Neutrophil (primary cell): ENCODE results near the gene RAB5B.

Experiments
- H3K27ac ChIP-seq: fragments of 200-600 bp; sonication (generic); 2 replicates; pipeline ENCODE4 v1.5.1; 2016; ENCODE audit warnings: mild to moderate bottlenecking, moderate library complexity
- H3K27me3 ChIP-seq: fragments of 200-600 bp; sonication (generic); 2 replicates; pipeline ENCODE4 v1.6.0; 2016; ENCODE audit warnings: mild to moderate bottlenecking
- H3K36me3 ChIP-seq: fragments of 200-600 bp; sonication (generic); 2 replicates; pipeline ENCODE4 v1.5.1; 2017
- H3K4me1 ChIP-seq, 2 experiments: fragments of 200-600 bp in 1 of 2; sonication (generic) in 1 of 2; 1 replicate in 1 of 2; 2 replicates in 1 of 2; pipeline versions ENCODE4 v1.5.1 to v1.6.1; 2013 to 2016; ENCODE audit warnings: low read depth in 1 of 2, low read length in 1 of 2, mild to moderate bottlenecking in 1 of 2, moderate library complexity in 1 of 2; ENCODE audit not compliant: control insufficient read depth in 1 of 2, insufficient read depth in 1 of 2
- H3K4me3 ChIP-seq, 2 experiments: fragments of 200-600 bp in 1 of 2; sonication (generic) in 1 of 2; 1 replicate in 1 of 2; 2 replicates in 1 of 2; pipeline ENCODE4 v1.5.1; 2013 to 2016; ENCODE audit warnings: low read depth in 1 of 2, low read length in 1 of 2, mild to moderate bottlenecking in 1 of 2, moderate library complexity in 1 of 2
- H3K9me3 ChIP-seq: fragments of 200-600 bp; sonication (generic); 2 replicates; pipeline ENCODE4 v1.5.1; 2016
- CTCF ChIP-seq: fragments of 200-600 bp; sonication (generic); IDR thresholded peaks from 2 replicates; pipeline ENCODE4 v1.5.1; 2016; ENCODE audit warnings: antibody characterized with exemption

Gene RAB5B

GRCh38 chr12:55972042-55972441 lies 1.8 kb upstream of the RAB5B start:
- Histone ChIP-seq H3K4me3 (no peak overlapping the region), H3K27ac (peak overlapping the region; percentile 91), H3K36me3 (no peaks in the 10 kb centered on the region), H3K9me3 (no peaks in the 10 kb centered on the region), H3K27me3 (no peaks in the 10 kb centered on the region), H3K4me1 (peaks cover 38 to 49% of the 10 kb centered on the region in 2 experiments)
- no peak for TF ChIP-seq CTCF

- Histone ChIP-seq H3K27me3 (no peaks in the 10 kb centered on the region), H3K36me3 (no peaks in the 10 kb centered on the region), H3K9me3 (no peaks in the 10 kb centered on the region), H3K4me1 (peaks cover 39 to 49% of the 10 kb centered on the region in 2 experiments), H3K27ac (peak overlapping the region; percentile 91), H3K4me3 (peak overlapping the region; percentile 70 to 96)
- no peak for TF ChIP-seq CTCF
Measured at GRCh38 chr12:55972456-55972855, 1.4 kb upstream of the RAB5B start.

GRCh38 chr12:55972911-55973598 lies 823 bp upstream of the RAB5B start:
- Histone ChIP-seq H3K27ac (peak overlapping the region; percentile 91), H3K4me3 (peak overlapping the region; percentile 70 to 96), H3K4me1 (peaks cover 45 to 49% of the 10 kb centered on the region in 2 experiments), H3K36me3 (no peaks in the 10 kb centered on the region), H3K9me3 (no peaks in the 10 kb centered on the region), H3K27me3 (no peaks in the 10 kb centered on the region)
- no peak for TF ChIP-seq CTCF

GRCh38 chr12:55974308-55974730 lies 441 bp downstream of the RAB5B start:
- H3K4me1 ChIP-seq = peaks cover 57 to 61% of the 10 kb centered on the region in 2 experiments
- peak overlapping the region; percentile 78 to 96 for H3K4me3 ChIP-seq
- H3K27ac ChIP-seq = peak overlapping the region; percentile 91
- no peaks in the 10 kb centered on the region for H3K9me3 ChIP-seq
- H3K36me3 ChIP-seq = no peaks in the 10 kb centered on the region
- no peak for TF ChIP-seq CTCF
- no peaks in the 10 kb centered on the region for H3K27me3 ChIP-seq

GRCh38 chr12:55978393-55978792 lies 4.5 kb downstream of the RAB5B start:
- Histone ChIP-seq H3K9me3 (no peaks in the 10 kb centered on the region), H3K27me3 (no peaks in the 10 kb centered on the region), H3K36me3 (peaks cover 14% of the 10 kb centered on the region), H3K4me3 (no peak overlapping the region), H3K4me1 (peaks cover 72 to 85% of the 10 kb centered on the region in 2 experiments), H3K27ac (peak overlapping the region; percentile 65)
- no peak for TF ChIP-seq CTCF
